Embryonic facial prominence (tissue), 1 donor: ENCODE results near the gene SPON1.

Experiments
- DNase-seq: peaks from one replicate; pipeline ENCODE4 v3.0.0-alpha.2; 2016; ENCODE audit errors: extremely low spot score

SPON1 gene

GRCh38 chr11:13944016-13944415, 18.5 kb upstream of the SPON1 start:
- DNase-seq = no peak

- no peak for DNase-seq
Measured at GRCh38 chr11:13944911-13945425, 17.6 kb upstream of the SPON1 start.

- DNase-seq = no peak
Measured at GRCh38 chr11:13947379-13947778, 15.1 kb upstream of the SPON1 start.

- no peak for DNase-seq
Measured at GRCh38 chr11:13949876-13950275, 12.6 kb upstream of the SPON1 start.

- no peak for DNase-seq
Measured at GRCh38 chr11:13952221-13952620, 10.3 kb upstream of the SPON1 start.

- no peak for DNase-seq
Measured at GRCh38 chr11:13952668-13953067, 9.9 kb upstream of the SPON1 start.

GRCh38 chr11:13954591-13954990, 7.9 kb upstream of the SPON1 start:
- DNase-seq = no peak

GRCh38 chr11:13955971-13956421, 6.5 kb upstream of the SPON1 start:
- DNase-seq = peak; percentile 25

- DNase-seq = no peak
Measured at GRCh38 chr11:13956988-13957387, 5.5 kb upstream of the SPON1 start.

GRCh38 chr11:13958641-13959400, 3.7 kb upstream of the SPON1 start:
- DNase-seq = no peak

GRCh38 chr11:13962198-13962561, 343 bp upstream of the SPON1 start:
- DNase-seq = no peak

- no peak for DNase-seq
Measured at GRCh38 chr11:13963169-13963948, 836 bp downstream of the SPON1 start.

GRCh38 chr11:13963949-13964770, 1.6 kb downstream of the SPON1 start:
- no peak for DNase-seq

- no peak for DNase-seq
Measured at GRCh38 chr11:13964771-13965074, 2.2 kb downstream of the SPON1 start.

- DNase-seq = no peak
Measured at GRCh38 chr11:13965337-13965736, 2.8 kb downstream of the SPON1 start.

GRCh38 chr11:13966013-13966412, 3.5 kb downstream of the SPON1 start:
- DNase-seq = no peak

GRCh38 chr11:13966486-13966885, 4.0 kb downstream of the SPON1 start:
- DNase-seq = no peak

- DNase-seq = no peak
Measured at GRCh38 chr11:13970986-13971385, 8.5 kb downstream of the SPON1 start.

- DNase-seq = no peak
Measured at GRCh38 chr11:13972043-13972910, 9.8 kb downstream of the SPON1 start.

- DNase-seq = no peak
Measured at GRCh38 chr11:13972944-13973343, 10.4 kb downstream of the SPON1 start.

GRCh38 chr11:13974631-13975030, 12.1 kb downstream of the SPON1 start:
- no peak for DNase-seq
